IMR-90 (cell line): ENCODE data around the gene RELN. TPM values are rescaled to one million over a fixed set of nuclear protein-coding genes. Genes with fewer than 3 reads are reported as not detected.

ENCODE experiments used
- ATAC-seq: fragments of 200-7000 bp; cut with Tn5 transposase; 2 replicates; pipeline ENCODE4 v1.9.1; 2020; ENCODE audit warnings: low read depth, mild to moderate bottlenecking, moderate library complexity
- BruUV-seq: library from RNA; stranded (reverse); fragments of 400-500 nt; replicated peaks from 2 replicates; lab custom pipeline; 2021; lab: Mats Ljungman, UMichigan
- CTCF ChIA-PET: fragments of 300-600 bp; formaldehyde crosslinking; extraction: SDS; loops from one replicate; lab custom pipeline; 2021; ENCODE audit warnings: antibody characterized with exemption; lab: Yijun Ruan, JAX
- POLR2A ChIA-PET: fragments of 300-600 bp; sonication (Branson Sonifier 250); formaldehyde crosslinking; loops from one replicate; lab custom pipeline; 2022; ENCODE audit warnings: antibody characterized with exemption; ENCODE audit not compliant: unreplicated experiment; lab: Charles Lee
- DNase-seq: peaks from one replicate; pipeline ENCODE4 v3.0.0; 2013
- H2AFZ ChIP-seq: replicated peaks from 2 replicates; pipeline ENCODE3; 2013; ENCODE audit warnings: low read length, mild to moderate bottlenecking; ENCODE audit not compliant: poor library complexity
- H2AK5ac ChIP-seq: 2 replicates; pipeline ENCODE4 v1.6.1; 2013; ENCODE audit warnings: low read depth, low read length, inconsistent platforms
- H2AK9ac ChIP-seq: replicated peaks from 2 replicates; pipeline ENCODE3; 2013; ENCODE audit warnings: mild to moderate bottlenecking, low read depth, low read length, moderate library complexity; ENCODE audit not compliant: poor library complexity
- H2BK120ac ChIP-seq: 2 replicates; pipeline ENCODE4 v1.6.1; 2013; ENCODE audit warnings: low read depth, low read length, inconsistent platforms
- H2BK15ac ChIP-seq: 3 replicates; pipeline ENCODE4 v1.6.1; 2013; ENCODE audit warnings: low read depth, low read length, inconsistent platforms
- H2BK20ac ChIP-seq: 2 replicates; pipeline ENCODE4 v1.6.1; 2013; ENCODE audit warnings: low read depth, mild to moderate bottlenecking, inconsistent platforms, low read length, moderate library complexity
- H2BK5ac ChIP-seq: 2 replicates; pipeline ENCODE4 v1.6.1; 2013; ENCODE audit warnings: mild to moderate bottlenecking, low read depth, low read length, inconsistent platforms; ENCODE audit not compliant: poor library complexity, severe bottlenecking
- H3K14ac ChIP-seq: replicated peaks from 2 replicates; pipeline ENCODE4 v1.6.1; 2013; ENCODE audit warnings: low read depth, low read length, inconsistent platforms
- H3K18ac ChIP-seq: 2 replicates; pipeline ENCODE4 v1.6.1; 2013; ENCODE audit warnings: low read depth, low read length, control low read depth
- H3K23ac ChIP-seq: 2 replicates; pipeline ENCODE4 v1.6.1; 2013; ENCODE audit warnings: low read depth, low read length, inconsistent platforms
- H3K27ac ChIP-seq: 2 replicates; pipeline ENCODE4 v1.5.1; 2013; ENCODE audit warnings: mild to moderate bottlenecking, control low read depth, low read length; ENCODE audit not compliant: insufficient read depth
- H3K27me3 ChIP-seq: 2 replicates; pipeline ENCODE4 v1.6.1; 2013; ENCODE audit warnings: low read length; ENCODE audit not compliant: control insufficient read depth, insufficient read depth
- H3K36me3 ChIP-seq: 2 replicates; pipeline ENCODE4 v1.6.1; 2013; ENCODE audit warnings: low read length, mixed read lengths; ENCODE audit not compliant: control insufficient read depth, insufficient read depth
- H3K4ac ChIP-seq: 2 replicates; pipeline ENCODE4 v1.6.1; 2013; ENCODE audit warnings: low read depth, low read length, inconsistent platforms
- H3K4me1 ChIP-seq: 2 replicates; pipeline ENCODE4 v1.6.1; 2013; ENCODE audit warnings: low read length, mixed read lengths; ENCODE audit not compliant: control insufficient read depth, insufficient read depth
- H3K4me2 ChIP-seq: 2 replicates; pipeline ENCODE4 v1.6.1; 2013; ENCODE audit warnings: low read depth, mild to moderate bottlenecking, control low read depth, low read length, moderate library complexity
- H3K4me3 ChIP-seq: 2 replicates; pipeline ENCODE4 v1.5.1; 2013; ENCODE audit warnings: low read depth, mild to moderate bottlenecking, control low read depth, low read length, moderate library complexity; ENCODE audit not compliant: insufficient read depth
- H3K56ac ChIP-seq: 2 replicates; pipeline ENCODE4 v1.6.1; 2013; ENCODE audit warnings: low read length, inconsistent platforms; ENCODE audit not compliant: insufficient read depth; ENCODE audit errors: extremely low read depth
- H3K79me1 ChIP-seq, 2 experiments: 2 replicates each; pipeline ENCODE4 v1.6.1; 2013; ENCODE audit warnings: low read length in 2 of 2, inconsistent platforms in 1 of 2, low read depth in 1 of 2
- H3K9ac ChIP-seq: 2 replicates; pipeline ENCODE4 v1.6.1; 2013; ENCODE audit warnings: low read depth, low read length, control low read depth
- H3K9me1 ChIP-seq: 2 replicates; pipeline ENCODE4 v1.6.1; 2013; ENCODE audit warnings: low read length, inconsistent platforms; ENCODE audit not compliant: insufficient read depth
- H3K9me3 ChIP-seq: 2 replicates; pipeline ENCODE4 v1.6.1; 2013; ENCODE audit warnings: low read length; ENCODE audit not compliant: control insufficient read depth, insufficient read depth
- H4K20me1 ChIP-seq: 2 replicates; pipeline ENCODE4 v1.6.1; 2013; ENCODE audit warnings: low read length, inconsistent platforms; ENCODE audit not compliant: insufficient read depth
- H4K5ac ChIP-seq: 2 replicates; pipeline ENCODE4 v1.6.1; 2013; ENCODE audit warnings: mild to moderate bottlenecking, low read depth, low read length, control low read depth
- H4K8ac ChIP-seq, 2 experiments: 2 replicates each; pipeline ENCODE4 v1.6.1; 2013; ENCODE audit warnings: low read depth in 2 of 2, low read length in 2 of 2, control low read depth in 1 of 2, inconsistent platforms in 1 of 2
- H4K91ac ChIP-seq: 2 replicates; pipeline ENCODE4 v1.6.1; 2013; ENCODE audit warnings: low read depth, low read length, inconsistent platforms; ENCODE audit not compliant: insufficient read depth
- BHLHE40 ChIP-seq: fragments of 150-350 bp; IDR thresholded peaks from 2 replicates; pipeline ENCODE4 v1.6.1; 2016; ENCODE audit warnings: mild to moderate bottlenecking, low read depth, low read length
- CEBPB ChIP-seq: IDR thresholded peaks from 2 replicates; pipeline ENCODE4 v1.6.1; 2012; ENCODE audit warnings: low read depth, low read length, improper control_type of control experiment
- CHD1 ChIP-seq: IDR thresholded peaks from 2 replicates; pipeline ENCODE4 v1.6.1; 2012; ENCODE audit warnings: low read depth, low read length, improper control_type of control experiment
- ELK1 ChIP-seq: fragments of 150-350 bp; IDR thresholded peaks from 2 replicates; pipeline ENCODE4 v1.6.1; 2016; ENCODE audit warnings: low read depth, mild to moderate bottlenecking, low read length, moderate library complexity, borderline replicate concordance
- FOS ChIP-seq: fragments of 150-350 bp; IDR thresholded peaks from 2 replicates; pipeline ENCODE4 v1.6.1; 2016; ENCODE audit warnings: low read depth, low read length
- MAFK ChIP-seq: IDR thresholded peaks from 2 replicates; pipeline ENCODE4 v1.6.1; 2012; ENCODE audit warnings: low read depth, low read length, improper control_type of control experiment
- MAZ ChIP-seq: IDR thresholded peaks from 2 replicates; pipeline ENCODE4 v1.6.1; 2012; ENCODE audit warnings: low read depth, mild to moderate bottlenecking, low read length, improper control_type of control experiment, moderate library complexity, borderline replicate concordance
- MXI1 ChIP-seq: IDR thresholded peaks from 2 replicates; pipeline ENCODE4 v1.6.1; 2012; ENCODE audit warnings: low read depth, mild to moderate bottlenecking, low read length, moderate library complexity, borderline replicate concordance
- POLR2A ChIP-seq: IDR thresholded peaks from 2 replicates; pipeline ENCODE4 v1.6.1; 2012; ENCODE audit warnings: mild to moderate bottlenecking, low read depth, low read length
- RAD21 ChIP-seq: IDR thresholded peaks from 2 replicates; pipeline ENCODE4 v1.6.1; 2012; ENCODE audit warnings: low read length, improper control_type of control experiment
- RCOR1 ChIP-seq: IDR thresholded peaks from 2 replicates; pipeline ENCODE4 v1.6.1; 2012; ENCODE audit warnings: mild to moderate bottlenecking, low read length, improper control_type of control experiment; ENCODE audit not compliant: insufficient replicate concordance
- SMC3 ChIP-seq: fragments of 150-350 bp; IDR thresholded peaks from 2 replicates; pipeline ENCODE4 v1.6.1; 2016; ENCODE audit warnings: low read depth, mild to moderate bottlenecking, antibody characterized with exemption, low read length, moderate library complexity
- USF2 ChIP-seq: fragments of 150-350 bp; IDR thresholded peaks from 2 replicates; pipeline ENCODE4 v1.6.1; 2017; ENCODE audit warnings: mild to moderate bottlenecking, antibody characterized with exemption, low read length, low read depth
- WGBS, 2 experiments: methylation state at CpG; one replicate each; pipeline versions ENCODE4 v1.1.5 to v1.1.7; 2013; ENCODE audit warnings: missing lambda C conversion rate in 2 of 2; ENCODE audit not compliant: insufficient read length in 1 of 2; ENCODE audit errors: extremely low coverage in 2 of 2; 5-methylcytosine and 5-hydroxymethylcytosine counted together
- dilution Hi-C: fragments of 300-500 bp; cut with HindIII; formaldehyde crosslinking; loops from one replicate; pipeline ENCODE4 v1.14.3; 2018; ENCODE audit warnings: low sequenced_read_pairs; ENCODE audit not compliant: unreplicated experiment
- in situ Hi-C: fragments of 300-500 bp; cut with MboI; formaldehyde crosslinking; loops from 3 replicates; pipeline ENCODE4 v1.14.3; 2019; ENCODE audit warnings: low sequenced_read_pairs, inconsistent platforms, mixed read lengths
- intact Hi-C: fragments of 100-400 bp; cut with micrococcal nuclease; formaldehyde crosslinking; loops from 2 replicates; pipeline ENCODE4 v1.10.0; 2022
- polyA plus RNA-seq, 3 experiments: library from polyadenylated mRNA; depleted of rRNA; stranded (reverse); fragments of >200 nt; gene quantifications; 2 replicates each; pipeline ENCODE4 v1.2.3, GENCODE V29; 2012; ENCODE audit warnings: low replicate concordance in 1 of 3
- total RNA-seq: library from RNA; depleted of rRNA; stranded (reverse); fragments of >200 nt; gene quantifications from 2 replicates; pipeline ENCODE4 v1.2.3, GENCODE V29; 2012
- TF ChIP-seq, protein P1 (sequence below): conservative IDR thresholded peaks from 2 replicates; pipeline ENCODE4 v1.5.1; 2012; ENCODE audit warnings: mild to moderate bottlenecking, low read depth, low read length, improper control_type of control experiment

RELN gene
- total and polyA plus RNA-seq, 2 of the 4 experiments (the other 2 are of a cell fraction) = 14.7 to 23.7 TPM

DNA sequence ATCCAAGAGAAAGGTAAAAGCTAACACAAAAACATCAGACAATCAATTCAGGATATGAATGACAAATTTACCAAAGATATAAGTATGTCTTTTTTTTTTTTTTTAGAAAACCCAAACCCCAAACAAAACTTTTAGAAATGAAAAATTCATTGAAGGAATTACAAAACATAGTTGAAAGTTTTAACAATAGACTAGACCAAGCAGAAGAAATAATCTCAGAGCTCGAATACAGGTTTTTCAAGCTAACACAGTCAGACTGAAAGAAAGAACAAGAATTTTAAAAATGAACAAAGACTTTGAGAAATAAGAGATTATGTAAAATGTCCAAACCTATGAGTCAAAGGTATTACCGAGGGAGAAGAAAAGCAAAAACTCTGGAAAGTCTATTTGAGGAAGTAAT is 345.1 kb downstream of the RELN start:
- H3K4me2 ChIP-seq = no peak overlapping the region
- no peak overlapping the region for H2BK20ac ChIP-seq
- no peak overlapping the region for H2BK120ac ChIP-seq
- no peak overlapping the region for H2AK9ac ChIP-seq
- no peak overlapping the region for H3K56ac ChIP-seq
- in situ Hi-C loops = no loop called here
- no peak for ATAC-seq
- no peak overlapping the region for H3K27ac ChIP-seq
- no peak overlapping the region for H2AFZ ChIP-seq
- DNase-seq = no peak
- no peaks in the 10 kb centered on the region for H3K9me1 ChIP-seq
- CTCF ChIA-PET = no interaction called here
- H3K14ac ChIP-seq = no peak overlapping the region
- H4K8ac ChIP-seq = no peak overlapping the region
- H3K4me1 ChIP-seq = peaks cover 3% of the 10 kb centered on the region; the same call in 1 of the 2 replicates
- no peak overlapping the region for H3K9ac ChIP-seq
- no peak overlapping the region for H3K4ac ChIP-seq
- H3K27me3 ChIP-seq = no peaks in the 10 kb centered on the region
- no peak overlapping the region for H3K4me3 ChIP-seq
- dilution Hi-C loops = no loop called here
- H2AK5ac ChIP-seq = no peak overlapping the region
- no peak overlapping the region for H2BK5ac ChIP-seq
- no peak overlapping the region for H3K23ac ChIP-seq
- H3K79me1 ChIP-seq = no peaks in the 10 kb centered on the region
- no peak overlapping the region for H3K18ac ChIP-seq
- POLR2A ChIA-PET = no interaction called here
- H4K91ac ChIP-seq = no peak overlapping the region
- no peak overlapping the region for H2BK15ac ChIP-seq
- H4K20me1 ChIP-seq = no peaks in the 10 kb centered on the region
- no peak overlapping the region for H4K5ac ChIP-seq
- no CpG with 5 or more reads among the region's 2 CpGs for WGBS, 2 experiments
- TF ChIP-seq USF2 (no peak), MAFK (no peak), SMC3 (no peak), RAD21 (no peak), CEBPB (no peak), POLR2A (no peak), CHD1 (no peak), RCOR1 (no peak), FOS (no peak), BHLHE40 (no peak), ELK1 (no peak), MAZ (no peak), MXI1 (no peak)
- TF ChIP-seq, protein P1, sequence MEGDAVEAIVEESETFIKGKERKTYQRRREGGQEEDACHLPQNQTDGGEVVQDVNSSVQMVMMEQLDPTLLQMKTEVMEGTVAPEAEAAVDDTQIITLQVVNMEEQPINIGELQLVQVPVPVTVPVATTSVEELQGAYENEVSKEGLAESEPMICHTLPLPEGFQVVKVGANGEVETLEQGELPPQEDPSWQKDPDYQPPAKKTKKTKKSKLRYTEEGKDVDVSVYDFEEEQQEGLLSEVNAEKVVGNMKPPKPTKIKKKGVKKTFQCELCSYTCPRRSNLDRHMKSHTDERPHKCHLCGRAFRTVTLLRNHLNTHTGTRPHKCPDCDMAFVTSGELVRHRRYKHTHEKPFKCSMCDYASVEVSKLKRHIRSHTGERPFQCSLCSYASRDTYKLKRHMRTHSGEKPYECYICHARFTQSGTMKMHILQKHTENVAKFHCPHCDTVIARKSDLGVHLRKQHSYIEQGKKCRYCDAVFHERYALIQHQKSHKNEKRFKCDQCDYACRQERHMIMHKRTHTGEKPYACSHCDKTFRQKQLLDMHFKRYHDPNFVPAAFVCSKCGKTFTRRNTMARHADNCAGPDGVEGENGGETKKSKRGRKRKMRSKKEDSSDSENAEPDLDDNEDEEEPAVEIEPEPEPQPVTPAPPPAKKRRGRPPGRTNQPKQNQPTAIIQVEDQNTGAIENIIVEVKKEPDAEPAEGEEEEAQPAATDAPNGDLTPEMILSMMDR = no peak
- H3K9me3 ChIP-seq = peaks cover 5% of the 10 kb centered on the region
- BruUV-seq = no TSS peak
- intact Hi-C loops = no loop called here
- no peaks in the 10 kb centered on the region for H3K36me3 ChIP-seq
